Stimulated activated CD8-positive, alpha-beta memory T cell treated with anti-CD3 and anti-CD28 coated beads, Interleukin-2, amount 100 ng/mL, for 48 hours (primary cell): ENCODE measurements around the gene IL3.
A peak's percentile ranks its signal among the peaks of the same experiment; 100 is the strongest.

ENCODE experiments used
- DNase-seq, 2 donors: peaks; one replicate each; pipeline ENCODE4 v3.0.0-alpha.2; 2020; ENCODE audit warnings: low read depth in 2 of 2

Gene IL3

GRCh38 chr5:132060501-132061161 lies at the start of gene IL3:
IL3 (plus strand) TSS chr5:132060655; CDS start chr5:132060707, 52 bp downstream.
- DNase-seq = no peak

- no peak for DNase-seq
Measured at GRCh38 chr5:132010989-132011621, 49.4 kb upstream of the IL3 start.

- DNase-seq = no peak
Measured at GRCh38 chr5:132011622-132012343, 48.7 kb upstream of the IL3 start, which contains the start of gene ACSL6. ACSL6 (minus strand) TSS chr5:132011658; CDS start chr5:132011553, 105 bp downstream.

GRCh38 chr5:132012371-132013005 lies 48.0 kb upstream of the IL3 start:
- peak in 1 of 2 donors; percentile 32 for DNase-seq

GRCh38 chr5:132013006-132013689 lies 47.3 kb upstream of the IL3 start:
- DNase-seq = no peak

- no peak for DNase-seq
Measured at GRCh38 chr5:132013711-132014110, 46.7 kb upstream of the IL3 start.

- DNase-seq = no peak
Measured at GRCh38 chr5:132016721-132017250, 43.7 kb upstream of the IL3 start.

- no peak for DNase-seq
Measured at GRCh38 chr5:132017316-132017715, 43.1 kb upstream of the IL3 start.

GRCh38 chr5:132017738-132018625 lies 42.5 kb upstream of the IL3 start:
- DNase-seq = no peak

- DNase-seq = no peak
Measured at GRCh38 chr5:132019337-132019736, 41.1 kb upstream of the IL3 start.

GRCh38 chr5:132019857-132020555 lies 40.4 kb upstream of the IL3 start:
- peak; percentile 39 to 59 for DNase-seq

- no peak for DNase-seq
Measured at GRCh38 chr5:132020568-132021339, 39.7 kb upstream of the IL3 start.

GRCh38 chr5:132021654-132022053 lies 38.8 kb upstream of the IL3 start:
- no peak for DNase-seq

GRCh38 chr5:132022737-132023136 lies 37.7 kb upstream of the IL3 start:
- DNase-seq = no peak

GRCh38 chr5:132023258-132024116 lies 37.0 kb upstream of the IL3 start:
- DNase-seq = no peak

GRCh38 chr5:132024117-132024435 lies 36.4 kb upstream of the IL3 start:
- DNase-seq = no peak

- no peak for DNase-seq
Measured at GRCh38 chr5:132024789-132025402, 35.6 kb upstream of the IL3 start.
